Duodenal mucosa (tissue), 2 donors: ENCODE results near the gene SERPINA9.
"Not testable (repeated sequence)": the region's sequence is repeated elsewhere in the genome, so short reads cannot be mapped to it uniquely, and the experiment has no call there.

Source experiments
- H3K27ac ChIP-seq: one replicate; pipeline ENCODE4 v1.7.0; 2013; ENCODE audit warnings: low read depth, low read length
- H3K27me3 ChIP-seq, 2 donors: one replicate each; pipeline ENCODE4 v1.7.0; 2013; ENCODE audit warnings: low read length in 2 of 2, control low read depth in 1 of 2; ENCODE audit not compliant: insufficient read depth in 2 of 2, control insufficient read depth in 1 of 2
- H3K36me3 ChIP-seq, 2 donors: one replicate each; pipeline ENCODE4 v1.7.0; 2013; ENCODE audit warnings: low read length in 2 of 2, control low read depth in 1 of 2; ENCODE audit not compliant: insufficient read depth in 2 of 2, control insufficient read depth in 1 of 2
- H3K4me1 ChIP-seq, 2 donors: one replicate each; pipeline ENCODE4 v1.7.0; 2013; ENCODE audit warnings: low read length in 2 of 2, control low read depth in 1 of 2; ENCODE audit not compliant: insufficient read depth in 2 of 2, control insufficient read depth in 1 of 2
- H3K4me3 ChIP-seq, 2 donors: one replicate each; pipeline ENCODE4 v1.7.0; 2013; ENCODE audit warnings: low read length in 2 of 2, low read depth in 1 of 2
- H3K9ac ChIP-seq, 2 donors: one replicate each; pipeline ENCODE4 v1.7.0; 2013; ENCODE audit warnings: low read length in 2 of 2, low read depth in 1 of 2
- H3K9me3 ChIP-seq, 2 donors: one replicate each; pipeline ENCODE4 v1.7.0; 2013; ENCODE audit warnings: low read length in 2 of 2, control low read depth in 1 of 2; ENCODE audit not compliant: control insufficient read depth in 1 of 2

The SERPINA9 gene

DNA sequence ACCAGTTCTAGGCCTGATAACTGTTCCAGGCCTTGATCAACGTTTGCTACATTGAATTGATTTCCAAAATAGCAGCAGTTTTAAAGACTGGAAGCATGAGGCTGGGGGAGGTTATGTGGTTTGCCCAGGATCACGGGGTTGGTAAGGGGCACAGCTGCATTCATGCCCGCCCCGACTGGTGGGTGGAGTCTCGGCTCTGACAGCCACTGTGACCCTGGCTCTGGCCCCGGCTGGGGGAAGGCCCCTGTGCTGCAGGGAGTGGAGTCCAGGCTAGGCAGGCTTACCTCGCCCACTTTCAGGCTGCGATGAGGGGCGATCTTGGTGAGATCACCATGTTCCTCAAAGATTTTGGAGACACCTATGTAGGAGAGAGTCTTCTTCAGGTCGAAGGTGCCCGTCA lies 13.3 kb upstream of the SERPINA9 start:
- H3K4me1 ChIP-seq, result peaks cover 0 to 2% of the 10 kb centered on the region in 2 donors
- H3K36me3 ChIP-seq, result no peaks in the 10 kb centered on the region
- peaks cover 6 to 11% of the 10 kb centered on the region in 2 donors for H3K27me3 ChIP-seq
- no peak overlapping the region for H3K9ac ChIP-seq
- no peak overlapping the region for H3K27ac ChIP-seq
- no peak overlapping the region for H3K4me3 ChIP-seq
- H3K9me3 ChIP-seq, result no peaks in the 10 kb centered on the region

DNA sequence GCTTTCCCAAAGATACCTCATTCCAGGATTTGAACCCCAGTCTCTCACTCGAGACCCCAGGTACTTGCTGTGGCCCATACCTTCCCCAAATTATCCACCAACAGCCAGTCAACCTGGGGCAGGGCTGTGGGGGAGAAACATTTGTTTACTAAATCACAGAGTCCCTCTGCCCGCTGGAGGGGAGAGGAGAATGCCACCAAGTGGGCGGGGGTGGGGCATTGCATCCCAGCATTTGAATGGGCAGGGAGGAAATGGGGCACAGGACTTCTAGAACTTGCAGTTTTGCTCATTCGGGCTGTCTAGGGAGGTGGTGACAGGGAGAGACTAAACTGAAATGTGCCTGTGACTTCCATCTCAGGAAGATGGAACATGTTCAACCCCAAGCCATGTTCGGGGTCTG lies 10.9 kb upstream of the SERPINA9 start:
- Histone ChIP-seq H3K27me3 (peaks cover 6 to 11% of the 10 kb centered on the region in 2 donors), H3K27ac (no peak overlapping the region), H3K4me3 (no peak overlapping the region), H3K4me1 (peaks cover 0 to 2% of the 10 kb centered on the region in 2 donors), H3K9me3 (no peaks in the 10 kb centered on the region), H3K36me3 (no peaks in the 10 kb centered on the region), H3K9ac (no peak overlapping the region)

DNA sequence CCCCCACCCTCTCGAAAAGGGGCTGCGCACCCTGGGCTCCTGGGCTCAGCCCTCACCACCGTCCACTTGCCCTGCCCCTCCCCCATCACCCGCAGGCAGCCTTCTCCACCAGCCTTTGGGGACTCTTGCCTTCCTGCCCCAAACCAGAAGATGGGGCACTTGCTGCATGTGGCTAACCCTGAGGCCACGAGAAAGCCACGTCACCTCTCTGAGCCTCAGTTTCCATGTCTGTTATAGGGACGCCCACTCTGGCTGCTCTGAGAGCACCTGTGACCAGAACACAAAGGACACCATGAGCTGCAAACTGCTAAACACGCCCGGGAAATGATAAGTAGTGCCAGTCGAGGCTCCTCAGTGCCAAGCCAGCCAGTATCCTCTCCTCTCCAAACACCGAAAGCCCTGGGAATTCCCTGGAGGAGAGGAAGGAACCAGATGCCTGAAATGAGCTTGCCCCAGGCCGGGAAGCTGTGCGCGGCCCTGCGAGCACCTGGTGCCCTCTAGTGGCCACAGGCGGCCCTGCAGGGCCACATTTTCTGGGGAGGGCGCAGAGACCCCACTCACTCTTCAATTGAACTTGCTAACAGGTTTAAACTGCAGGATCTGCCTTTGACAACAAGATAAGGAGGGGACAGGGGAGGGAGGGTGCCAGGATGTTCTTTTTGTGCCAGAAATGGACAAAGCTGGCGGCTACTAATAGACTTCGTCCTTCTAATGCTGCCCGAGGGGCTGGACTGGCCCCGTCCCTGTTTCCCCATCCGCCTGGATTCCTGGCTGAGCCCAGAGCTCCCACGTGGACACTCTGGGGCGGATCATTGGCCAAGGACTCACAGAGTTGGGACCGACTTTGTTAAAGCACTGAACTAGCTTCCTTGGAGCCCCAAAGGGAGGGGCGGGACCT lies 10.2 kb upstream of the SERPINA9 start:
- Histone ChIP-seq H3K9me3 (no peaks in the 10 kb centered on the region), H3K27ac (no peak overlapping the region), H3K9ac (no peak overlapping the region), H3K4me3 (no peak overlapping the region), H3K4me1 (peaks cover 0 to 2% of the 10 kb centered on the region in 2 donors), H3K36me3 (no peaks in the 10 kb centered on the region), H3K27me3 (peaks cover 6 to 11% of the 10 kb centered on the region in 2 donors)

DNA sequence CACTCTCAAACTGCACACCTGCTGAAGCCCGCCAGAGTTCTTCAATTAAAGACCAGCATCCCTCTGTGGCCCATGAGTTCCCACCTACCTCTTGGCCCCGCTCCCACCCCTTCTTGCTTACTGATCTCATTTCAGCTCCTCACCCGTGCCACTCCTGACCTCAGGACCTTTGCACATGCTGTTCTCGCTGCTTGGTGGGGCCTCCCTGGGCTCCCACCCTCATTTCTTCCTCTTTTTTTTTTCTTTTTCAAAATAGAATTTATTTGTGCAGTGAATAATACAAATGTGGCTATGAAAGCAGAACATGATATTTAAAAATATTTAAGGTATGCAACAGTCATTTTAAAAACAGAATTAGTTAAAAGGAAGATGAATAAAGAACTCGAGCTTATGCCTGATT lies 8.5 kb upstream of the SERPINA9 start:
- Histone ChIP-seq H3K4me1 (peaks cover 0 to 2% of the 10 kb centered on the region in 2 donors), H3K9ac (no peak overlapping the region), H3K9me3 (no peaks in the 10 kb centered on the region), H3K4me3 (no peak overlapping the region), H3K36me3 (no peaks in the 10 kb centered on the region), H3K27ac (no peak overlapping the region), H3K27me3 (peaks cover 6 to 11% of the 10 kb centered on the region in 2 donors)

DNA sequence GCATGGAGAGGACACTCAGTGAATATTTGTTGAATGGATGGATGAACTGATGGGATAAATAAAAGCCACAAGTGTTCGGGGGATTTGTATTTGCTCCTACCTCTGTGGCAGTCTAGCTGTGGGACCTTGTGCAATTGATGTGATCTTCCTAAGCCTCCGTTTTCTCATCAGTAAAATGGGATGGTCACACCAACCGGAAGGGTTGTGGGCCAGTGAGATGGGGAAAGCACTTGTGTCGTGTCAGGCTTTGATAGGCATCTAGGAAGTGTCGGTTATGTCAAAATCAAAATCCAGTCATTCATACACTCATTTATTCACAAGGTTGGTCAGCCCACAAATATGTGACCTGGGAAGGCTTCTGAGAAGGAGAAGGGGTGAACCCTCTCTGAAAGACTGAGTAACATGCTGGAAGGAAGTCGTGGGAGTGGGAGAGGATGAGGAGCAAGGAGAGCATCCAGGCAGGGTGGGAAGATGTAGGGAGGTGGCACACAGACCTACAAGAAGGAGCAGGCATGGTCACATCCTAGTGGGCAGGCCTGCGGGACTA lies 7.8 kb upstream of the SERPINA9 start:
- H3K36me3 ChIP-seq, result no peaks in the 10 kb centered on the region
- no peak overlapping the region for H3K27ac ChIP-seq
- H3K27me3 ChIP-seq, result peaks cover 6 to 11% of the 10 kb centered on the region in 2 donors
- H3K4me3 ChIP-seq, result no peak overlapping the region
- H3K4me1 ChIP-seq, result peaks cover 0 to 2% of the 10 kb centered on the region in 2 donors
- H3K9ac ChIP-seq, result no peak overlapping the region
- peaks cover 0 to 2% of the 10 kb centered on the region in 2 donors for H3K9me3 ChIP-seq

DNA sequence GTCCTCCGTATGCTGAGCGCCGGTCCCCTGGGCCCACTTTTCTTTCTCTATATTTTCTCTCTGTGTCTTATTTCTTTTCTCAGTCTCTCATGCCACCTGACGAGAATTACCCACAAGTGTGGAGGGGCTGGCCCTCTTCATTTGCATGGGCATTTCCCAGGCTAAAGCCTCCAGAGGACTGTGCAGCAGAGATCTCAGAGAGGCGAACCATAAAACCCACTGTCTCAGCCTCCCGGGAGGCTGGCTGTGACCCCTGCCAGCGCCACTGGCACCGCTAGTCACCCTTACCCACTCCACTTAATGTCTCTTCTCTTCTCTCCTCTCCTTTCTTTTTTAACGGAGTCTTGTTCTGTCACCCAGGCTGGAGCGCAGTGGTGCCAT lies 7.1 kb upstream of the SERPINA9 start:
- Histone ChIP-seq H3K27ac (no peak overlapping the region), H3K27me3 (peaks cover 6 to 11% of the 10 kb centered on the region in 2 donors), H3K4me1 (peaks cover 0 to 2% of the 10 kb centered on the region in 2 donors), H3K36me3 (no peaks in the 10 kb centered on the region), H3K4me3 (no peak overlapping the region), H3K9ac (no peak overlapping the region), H3K9me3 (peaks cover 5 to 6% of the 10 kb centered on the region in 2 donors)

DNA sequence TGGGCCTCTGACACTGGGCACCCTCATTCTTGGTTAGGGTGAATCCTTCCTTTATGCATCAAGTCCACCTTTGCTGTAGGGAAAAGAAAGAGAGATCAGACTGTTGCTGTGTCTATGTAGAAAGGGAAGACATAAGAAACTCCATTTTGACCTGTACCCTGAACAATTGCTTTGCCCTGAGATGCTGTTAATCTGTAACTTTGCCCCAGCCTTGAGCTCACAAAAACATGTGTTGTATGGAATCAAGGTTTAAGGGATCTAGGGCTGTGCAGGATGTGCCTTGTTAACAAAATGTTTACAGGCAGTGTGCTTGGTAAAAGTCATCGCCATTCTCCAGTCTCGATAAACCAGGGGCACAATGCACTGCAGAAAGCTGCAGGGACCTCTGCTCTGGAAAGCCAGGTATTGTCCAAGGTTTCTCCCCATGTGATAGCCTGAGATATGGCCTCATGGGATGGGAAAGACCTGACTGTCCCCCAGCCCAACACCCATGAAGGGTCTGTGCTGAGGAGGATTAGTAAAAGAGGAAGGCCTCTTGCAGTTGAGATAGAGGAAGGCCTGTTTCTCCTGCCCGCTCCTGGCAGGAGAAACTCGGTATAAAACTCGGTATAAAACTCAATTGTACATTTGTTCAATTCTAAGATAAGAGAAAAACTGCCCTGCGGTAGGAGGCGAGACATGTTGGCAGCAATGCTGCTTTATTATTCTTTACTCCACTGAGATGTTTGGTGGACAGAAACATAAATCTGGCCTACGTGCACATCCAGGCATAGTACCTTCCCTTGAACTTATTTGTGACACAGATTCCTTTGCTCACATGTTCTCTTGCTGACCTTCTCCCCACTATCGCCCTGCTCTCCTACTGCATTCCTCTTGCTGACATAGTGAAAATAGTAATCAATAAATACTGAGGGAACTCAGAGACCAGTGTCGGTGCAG lies 6.4 kb upstream of the SERPINA9 start:
- H3K4me1 ChIP-seq, H3K9ac ChIP-seq, H3K9me3 ChIP-seq, H3K36me3 ChIP-seq, H3K4me3 ChIP-seq, H3K27ac ChIP-seq: not testable (repeated sequence)
- H3K27me3 ChIP-seq, result peaks cover 5 to 11% of the 10 kb centered on the region in 2 donors

DNA sequence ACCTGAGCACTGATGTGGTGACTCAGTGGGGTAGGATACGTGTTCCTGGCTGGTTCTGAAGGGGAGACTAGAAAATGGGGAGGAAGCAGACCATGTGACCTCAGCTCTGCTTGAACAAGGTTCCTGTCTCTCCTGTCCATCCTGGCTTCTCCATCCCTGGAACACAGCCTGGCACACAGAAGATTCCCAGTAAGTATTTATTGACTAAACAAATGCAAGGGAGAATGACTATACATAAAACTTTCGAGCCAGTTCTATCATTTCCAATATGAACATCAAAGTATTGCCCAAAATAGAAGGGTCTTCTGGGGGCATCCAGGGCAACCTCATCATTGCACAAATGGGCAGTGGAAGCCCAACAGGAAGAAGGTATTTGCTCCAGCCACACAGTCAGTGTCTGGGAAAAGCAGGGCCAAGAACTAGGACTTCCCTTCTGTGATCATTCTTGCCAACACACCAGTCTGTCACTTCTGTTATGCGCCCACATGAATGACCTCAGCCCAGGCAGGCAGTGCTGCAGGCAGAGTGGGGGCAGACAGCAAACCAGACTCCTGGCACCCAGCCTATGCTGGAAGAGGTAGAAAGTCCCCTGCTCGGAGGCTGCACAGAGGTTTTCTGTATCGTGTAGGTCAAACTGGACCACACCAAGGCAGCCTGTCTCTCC lies 5.6 kb upstream of the SERPINA9 start:
- Histone ChIP-seq H3K9ac (no peak overlapping the region), H3K4me1 (peaks cover 0 to 2% of the 10 kb centered on the region in 2 donors), H3K27ac (no peak overlapping the region), H3K9me3 (peaks cover 8% of the 10 kb centered on the region in 2 donors), H3K36me3 (no peaks in the 10 kb centered on the region), H3K4me3 (no peak overlapping the region), H3K27me3 (peaks cover 0 to 5% of the 10 kb centered on the region in 2 donors)

DNA sequence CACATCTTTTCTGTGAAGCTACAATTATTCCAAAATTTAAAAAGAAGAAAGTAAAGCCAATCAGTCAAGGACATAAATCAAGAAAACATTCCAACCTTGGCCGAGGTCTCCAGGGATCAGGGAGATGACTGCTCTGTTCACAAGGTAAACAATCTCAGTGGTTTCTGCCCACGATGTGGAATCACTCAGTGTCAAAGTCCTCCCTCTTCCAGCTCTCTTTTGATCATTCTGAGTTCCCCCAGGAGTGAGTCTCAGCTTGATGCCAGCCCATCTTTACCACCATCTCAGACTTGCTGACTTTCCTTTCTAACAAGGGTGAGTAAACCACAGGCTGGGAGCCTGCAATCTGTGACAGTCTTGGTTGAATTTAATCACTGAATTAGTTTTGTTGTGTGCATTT lies 4.8 kb upstream of the SERPINA9 start:
- peaks cover 0 to 4% of the 10 kb centered on the region in 2 donors for H3K27me3 ChIP-seq
- H3K27ac ChIP-seq, result no peak overlapping the region
- H3K36me3 ChIP-seq, result no peaks in the 10 kb centered on the region
- H3K9ac ChIP-seq, result no peak overlapping the region
- H3K9me3 ChIP-seq, result peaks cover 8% of the 10 kb centered on the region in 2 donors
- H3K4me1 ChIP-seq, result no peaks in the 10 kb centered on the region
- no peak overlapping the region for H3K4me3 ChIP-seq
